IMR-90 (cell line): ENCODE measurements around the gene ARHGAP8. TPM values are rescaled to one million over a fixed set of nuclear protein-coding genes. Genes with fewer than 3 reads are reported as not detected.

Source experiments
- ATAC-seq: fragments of 200-7000 bp; cut with Tn5 transposase; 2 replicates; pipeline ENCODE4 v1.9.1; 2020; ENCODE audit warnings: low read depth, mild to moderate bottlenecking, moderate library complexity
- BruUV-seq: library from RNA; stranded (reverse); fragments of 400-500 nt; replicated peaks from 2 replicates; lab custom pipeline; 2021; lab: Mats Ljungman, UMichigan
- CTCF ChIA-PET: fragments of 300-600 bp; formaldehyde crosslinking; extraction: SDS; loops from one replicate; lab custom pipeline; 2021; ENCODE audit warnings: antibody characterized with exemption; lab: Yijun Ruan, JAX
- POLR2A ChIA-PET: fragments of 300-600 bp; sonication (Branson Sonifier 250); formaldehyde crosslinking; loops from one replicate; lab custom pipeline; 2022; ENCODE audit warnings: antibody characterized with exemption; ENCODE audit not compliant: unreplicated experiment; lab: Charles Lee
- DNase-seq: peaks from one replicate; pipeline ENCODE4 v3.0.0; 2013
- H2AFZ ChIP-seq: replicated peaks from 2 replicates; pipeline ENCODE3; 2013; ENCODE audit warnings: low read length, mild to moderate bottlenecking; ENCODE audit not compliant: poor library complexity
- H2AK5ac ChIP-seq: 2 replicates; pipeline ENCODE4 v1.6.1; 2013; ENCODE audit warnings: low read depth, low read length, inconsistent platforms
- H2AK9ac ChIP-seq: replicated peaks from 2 replicates; pipeline ENCODE3; 2013; ENCODE audit warnings: mild to moderate bottlenecking, low read depth, low read length, moderate library complexity; ENCODE audit not compliant: poor library complexity
- H2BK120ac ChIP-seq: 2 replicates; pipeline ENCODE4 v1.6.1; 2013; ENCODE audit warnings: low read depth, low read length, inconsistent platforms
- H2BK15ac ChIP-seq: 3 replicates; pipeline ENCODE4 v1.6.1; 2013; ENCODE audit warnings: low read depth, low read length, inconsistent platforms
- H2BK20ac ChIP-seq: 2 replicates; pipeline ENCODE4 v1.6.1; 2013; ENCODE audit warnings: low read depth, mild to moderate bottlenecking, inconsistent platforms, low read length, moderate library complexity
- H2BK5ac ChIP-seq: 2 replicates; pipeline ENCODE4 v1.6.1; 2013; ENCODE audit warnings: mild to moderate bottlenecking, low read depth, low read length, inconsistent platforms; ENCODE audit not compliant: poor library complexity, severe bottlenecking
- H3K14ac ChIP-seq: replicated peaks from 2 replicates; pipeline ENCODE4 v1.6.1; 2013; ENCODE audit warnings: low read depth, low read length, inconsistent platforms
- H3K18ac ChIP-seq: 2 replicates; pipeline ENCODE4 v1.6.1; 2013; ENCODE audit warnings: low read depth, low read length, control low read depth
- H3K23ac ChIP-seq: 2 replicates; pipeline ENCODE4 v1.6.1; 2013; ENCODE audit warnings: low read depth, low read length, inconsistent platforms
- H3K27ac ChIP-seq: 2 replicates; pipeline ENCODE4 v1.5.1; 2013; ENCODE audit warnings: mild to moderate bottlenecking, control low read depth, low read length; ENCODE audit not compliant: insufficient read depth
- H3K27me3 ChIP-seq: 2 replicates; pipeline ENCODE4 v1.6.1; 2013; ENCODE audit warnings: low read length; ENCODE audit not compliant: control insufficient read depth, insufficient read depth
- H3K36me3 ChIP-seq: 2 replicates; pipeline ENCODE4 v1.6.1; 2013; ENCODE audit warnings: low read length, mixed read lengths; ENCODE audit not compliant: control insufficient read depth, insufficient read depth
- H3K4ac ChIP-seq: 2 replicates; pipeline ENCODE4 v1.6.1; 2013; ENCODE audit warnings: low read depth, low read length, inconsistent platforms
- H3K4me1 ChIP-seq: 2 replicates; pipeline ENCODE4 v1.6.1; 2013; ENCODE audit warnings: low read length, mixed read lengths; ENCODE audit not compliant: control insufficient read depth, insufficient read depth
- H3K4me2 ChIP-seq: 2 replicates; pipeline ENCODE4 v1.6.1; 2013; ENCODE audit warnings: low read depth, mild to moderate bottlenecking, control low read depth, low read length, moderate library complexity
- H3K4me3 ChIP-seq: 2 replicates; pipeline ENCODE4 v1.5.1; 2013; ENCODE audit warnings: low read depth, mild to moderate bottlenecking, control low read depth, low read length, moderate library complexity; ENCODE audit not compliant: insufficient read depth
- H3K56ac ChIP-seq: 2 replicates; pipeline ENCODE4 v1.6.1; 2013; ENCODE audit warnings: low read length, inconsistent platforms; ENCODE audit not compliant: insufficient read depth; ENCODE audit errors: extremely low read depth
- H3K79me1 ChIP-seq, 2 experiments: 2 replicates each; pipeline ENCODE4 v1.6.1; 2013; ENCODE audit warnings: low read length in 2 of 2, inconsistent platforms in 1 of 2, low read depth in 1 of 2
- H3K9ac ChIP-seq: 2 replicates; pipeline ENCODE4 v1.6.1; 2013; ENCODE audit warnings: low read depth, low read length, control low read depth
- H3K9me1 ChIP-seq: 2 replicates; pipeline ENCODE4 v1.6.1; 2013; ENCODE audit warnings: low read length, inconsistent platforms; ENCODE audit not compliant: insufficient read depth
- H3K9me3 ChIP-seq: 2 replicates; pipeline ENCODE4 v1.6.1; 2013; ENCODE audit warnings: low read length; ENCODE audit not compliant: control insufficient read depth, insufficient read depth
- H4K20me1 ChIP-seq: 2 replicates; pipeline ENCODE4 v1.6.1; 2013; ENCODE audit warnings: low read length, inconsistent platforms; ENCODE audit not compliant: insufficient read depth
- H4K5ac ChIP-seq: 2 replicates; pipeline ENCODE4 v1.6.1; 2013; ENCODE audit warnings: mild to moderate bottlenecking, low read depth, low read length, control low read depth
- H4K8ac ChIP-seq, 2 experiments: 2 replicates each; pipeline ENCODE4 v1.6.1; 2013; ENCODE audit warnings: low read depth in 2 of 2, low read length in 2 of 2, control low read depth in 1 of 2, inconsistent platforms in 1 of 2
- H4K91ac ChIP-seq: 2 replicates; pipeline ENCODE4 v1.6.1; 2013; ENCODE audit warnings: low read depth, low read length, inconsistent platforms; ENCODE audit not compliant: insufficient read depth
- BHLHE40 ChIP-seq: fragments of 150-350 bp; IDR thresholded peaks from 2 replicates; pipeline ENCODE4 v1.6.1; 2016; ENCODE audit warnings: mild to moderate bottlenecking, low read depth, low read length
- CEBPB ChIP-seq: IDR thresholded peaks from 2 replicates; pipeline ENCODE4 v1.6.1; 2012; ENCODE audit warnings: low read depth, low read length, improper control_type of control experiment
- CHD1 ChIP-seq: IDR thresholded peaks from 2 replicates; pipeline ENCODE4 v1.6.1; 2012; ENCODE audit warnings: low read depth, low read length, improper control_type of control experiment
- MAFK ChIP-seq: IDR thresholded peaks from 2 replicates; pipeline ENCODE4 v1.6.1; 2012; ENCODE audit warnings: low read depth, low read length, improper control_type of control experiment
- MAZ ChIP-seq: IDR thresholded peaks from 2 replicates; pipeline ENCODE4 v1.6.1; 2012; ENCODE audit warnings: low read depth, mild to moderate bottlenecking, low read length, improper control_type of control experiment, moderate library complexity, borderline replicate concordance
- NFE2L2 ChIP-seq: fragments of 150-350 bp; IDR thresholded peaks from 2 replicates; pipeline ENCODE4 v1.6.1; 2016; ENCODE audit warnings: low read depth, mild to moderate bottlenecking, low read length
- POLR2A ChIP-seq: IDR thresholded peaks from 2 replicates; pipeline ENCODE4 v1.6.1; 2012; ENCODE audit warnings: mild to moderate bottlenecking, low read depth, low read length
- RAD21 ChIP-seq: IDR thresholded peaks from 2 replicates; pipeline ENCODE4 v1.6.1; 2012; ENCODE audit warnings: low read length, improper control_type of control experiment
- RCOR1 ChIP-seq: IDR thresholded peaks from 2 replicates; pipeline ENCODE4 v1.6.1; 2012; ENCODE audit warnings: mild to moderate bottlenecking, low read length, improper control_type of control experiment; ENCODE audit not compliant: insufficient replicate concordance
- RFX5 ChIP-seq: IDR thresholded peaks from 2 replicates; pipeline ENCODE4 v1.8.0; 2012; ENCODE audit warnings: low read depth, mild to moderate bottlenecking, low read length, moderate library complexity
- SMC3 ChIP-seq: fragments of 150-350 bp; IDR thresholded peaks from 2 replicates; pipeline ENCODE4 v1.6.1; 2016; ENCODE audit warnings: low read depth, mild to moderate bottlenecking, antibody characterized with exemption, low read length, moderate library complexity
- WGBS, 2 experiments: methylation state at CpG; one replicate each; pipeline versions ENCODE4 v1.1.5 to v1.1.7; 2013; ENCODE audit warnings: missing lambda C conversion rate in 2 of 2; ENCODE audit not compliant: insufficient read length in 1 of 2; ENCODE audit errors: extremely low coverage in 2 of 2; 5-methylcytosine and 5-hydroxymethylcytosine counted together
- dilution Hi-C: fragments of 300-500 bp; cut with HindIII; formaldehyde crosslinking; loops from one replicate; pipeline ENCODE4 v1.14.3; 2018; ENCODE audit warnings: low sequenced_read_pairs; ENCODE audit not compliant: unreplicated experiment
- in situ Hi-C: fragments of 300-500 bp; cut with MboI; formaldehyde crosslinking; loops from 3 replicates; pipeline ENCODE4 v1.14.3; 2019; ENCODE audit warnings: low sequenced_read_pairs, inconsistent platforms, mixed read lengths
- intact Hi-C: fragments of 100-400 bp; cut with micrococcal nuclease; formaldehyde crosslinking; loops from 2 replicates; pipeline ENCODE4 v1.10.0; 2022
- polyA plus RNA-seq, 3 experiments: library from polyadenylated mRNA; depleted of rRNA; stranded (reverse); fragments of >200 nt; gene quantifications; 2 replicates each; pipeline ENCODE4 v1.2.3, GENCODE V29; 2012; ENCODE audit warnings: low replicate concordance in 1 of 3
- total RNA-seq: library from RNA; depleted of rRNA; stranded (reverse); fragments of >200 nt; gene quantifications from 2 replicates; pipeline ENCODE4 v1.2.3, GENCODE V29; 2012
- TF ChIP-seq, protein P1 (sequence below): conservative IDR thresholded peaks from 2 replicates; pipeline ENCODE4 v1.5.1; 2012; ENCODE audit warnings: mild to moderate bottlenecking, low read depth, low read length, improper control_type of control experiment
- TF ChIP-seq, protein P2 (sequence below): fragments of 150-350 bp; IDR thresholded peaks from 2 replicates; pipeline ENCODE4 v1.6.1; 2016; ENCODE audit warnings: low read depth, mild to moderate bottlenecking, low read length, moderate library complexity, borderline replicate concordance
- TF ChIP-seq, protein P3 (sequence below): fragments of 150-350 bp; IDR thresholded peaks from 2 replicates; pipeline ENCODE4 v1.6.1; 2017; ENCODE audit warnings: mild to moderate bottlenecking, antibody characterized with exemption, low read length, low read depth

ARHGAP8 gene
- total and polyA plus RNA-seq, 2 of the 4 experiments (the other 2 are of a cell fraction): 0.18 to 0.21 TPM

DNA sequence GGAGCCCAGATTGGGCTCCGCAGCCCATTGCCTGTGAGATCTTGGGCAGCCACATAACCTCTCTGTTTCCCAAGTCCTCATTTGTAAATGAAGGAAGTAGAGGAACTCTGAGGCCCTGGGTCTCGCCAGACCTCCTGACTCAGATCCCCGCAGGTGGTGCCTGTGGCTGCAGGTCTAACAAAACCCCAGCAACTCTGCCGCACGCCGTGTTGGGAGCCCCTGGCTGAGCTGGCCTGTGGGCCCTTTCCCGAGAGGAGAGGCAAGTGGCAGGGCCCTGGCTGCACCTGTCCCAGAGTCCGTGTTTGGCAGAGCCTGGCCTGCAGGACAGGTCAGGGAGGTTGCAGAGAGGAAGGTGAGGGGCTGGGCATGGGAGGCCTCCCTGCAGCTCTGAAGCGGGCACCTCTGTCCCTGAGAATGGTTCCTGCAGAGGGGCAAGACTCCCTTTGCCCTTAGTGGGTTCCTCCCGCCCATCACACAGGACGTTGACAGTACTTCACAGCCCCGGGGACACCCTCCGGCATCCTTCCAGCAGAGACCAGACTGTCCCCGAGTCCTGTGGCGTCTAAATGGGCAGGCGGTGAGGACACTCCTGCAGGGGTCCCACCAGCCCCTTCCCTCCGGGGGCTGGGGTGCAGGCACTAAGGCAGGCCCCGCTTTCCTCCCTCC lies 67.7 kb downstream of the ARHGAP8 start:
- Histone ChIP-seq H2AK5ac (no peak overlapping the region), H4K20me1 (no peaks in the 10 kb centered on the region), H3K4me3 (no peak overlapping the region), H4K91ac (no peak overlapping the region), H4K8ac (no peak overlapping the region), H2BK15ac (no peak overlapping the region), H3K27me3 (peaks cover 24% of the 10 kb centered on the region), H2BK5ac (no peak overlapping the region), H2BK20ac (no peak overlapping the region), H3K56ac (no peak overlapping the region), H3K9me1 (no peaks in the 10 kb centered on the region), H3K4me1 (no peaks in the 10 kb centered on the region), H3K79me1 (no peaks in the 10 kb centered on the region), H3K4me2 (no peak overlapping the region), H3K36me3 (no peaks in the 10 kb centered on the region), H3K9ac (no peak overlapping the region), H3K27ac (no peak overlapping the region), H3K4ac (no peak overlapping the region), H3K14ac (no peak overlapping the region), H3K9me3 (no peaks in the 10 kb centered on the region), H2BK120ac (no peak overlapping the region), H3K23ac (no peak overlapping the region), H2AK9ac (peak overlapping the region; percentile 42), H3K18ac (no peak overlapping the region), H4K5ac (no peak overlapping the region), H2AFZ (no peak overlapping the region)
- no peak for ATAC-seq
- TF ChIP-seq MAZ: no peak
- no peak for TF ChIP-seq CEBPB
- no peak for TF ChIP-seq BHLHE40
- no peak for TF ChIP-seq MAFK
- TF ChIP-seq, protein P1, sequence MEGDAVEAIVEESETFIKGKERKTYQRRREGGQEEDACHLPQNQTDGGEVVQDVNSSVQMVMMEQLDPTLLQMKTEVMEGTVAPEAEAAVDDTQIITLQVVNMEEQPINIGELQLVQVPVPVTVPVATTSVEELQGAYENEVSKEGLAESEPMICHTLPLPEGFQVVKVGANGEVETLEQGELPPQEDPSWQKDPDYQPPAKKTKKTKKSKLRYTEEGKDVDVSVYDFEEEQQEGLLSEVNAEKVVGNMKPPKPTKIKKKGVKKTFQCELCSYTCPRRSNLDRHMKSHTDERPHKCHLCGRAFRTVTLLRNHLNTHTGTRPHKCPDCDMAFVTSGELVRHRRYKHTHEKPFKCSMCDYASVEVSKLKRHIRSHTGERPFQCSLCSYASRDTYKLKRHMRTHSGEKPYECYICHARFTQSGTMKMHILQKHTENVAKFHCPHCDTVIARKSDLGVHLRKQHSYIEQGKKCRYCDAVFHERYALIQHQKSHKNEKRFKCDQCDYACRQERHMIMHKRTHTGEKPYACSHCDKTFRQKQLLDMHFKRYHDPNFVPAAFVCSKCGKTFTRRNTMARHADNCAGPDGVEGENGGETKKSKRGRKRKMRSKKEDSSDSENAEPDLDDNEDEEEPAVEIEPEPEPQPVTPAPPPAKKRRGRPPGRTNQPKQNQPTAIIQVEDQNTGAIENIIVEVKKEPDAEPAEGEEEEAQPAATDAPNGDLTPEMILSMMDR: no peak
- no peak for TF ChIP-seq RCOR1
- TF ChIP-seq, protein P2, sequence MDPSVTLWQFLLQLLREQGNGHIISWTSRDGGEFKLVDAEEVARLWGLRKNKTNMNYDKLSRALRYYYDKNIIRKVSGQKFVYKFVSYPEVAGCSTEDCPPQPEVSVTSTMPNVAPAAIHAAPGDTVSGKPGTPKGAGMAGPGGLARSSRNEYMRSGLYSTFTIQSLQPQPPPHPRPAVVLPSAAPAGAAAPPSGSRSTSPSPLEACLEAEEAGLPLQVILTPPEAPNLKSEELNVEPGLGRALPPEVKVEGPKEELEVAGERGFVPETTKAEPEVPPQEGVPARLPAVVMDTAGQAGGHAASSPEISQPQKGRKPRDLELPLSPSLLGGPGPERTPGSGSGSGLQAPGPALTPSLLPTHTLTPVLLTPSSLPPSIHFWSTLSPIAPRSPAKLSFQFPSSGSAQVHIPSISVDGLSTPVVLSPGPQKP: no peak
- no peak for TF ChIP-seq NFE2L2
- TF ChIP-seq RFX5: no peak
- TF ChIP-seq RAD21: no peak
- TF ChIP-seq SMC3: no peak
- TF ChIP-seq, protein P3, sequence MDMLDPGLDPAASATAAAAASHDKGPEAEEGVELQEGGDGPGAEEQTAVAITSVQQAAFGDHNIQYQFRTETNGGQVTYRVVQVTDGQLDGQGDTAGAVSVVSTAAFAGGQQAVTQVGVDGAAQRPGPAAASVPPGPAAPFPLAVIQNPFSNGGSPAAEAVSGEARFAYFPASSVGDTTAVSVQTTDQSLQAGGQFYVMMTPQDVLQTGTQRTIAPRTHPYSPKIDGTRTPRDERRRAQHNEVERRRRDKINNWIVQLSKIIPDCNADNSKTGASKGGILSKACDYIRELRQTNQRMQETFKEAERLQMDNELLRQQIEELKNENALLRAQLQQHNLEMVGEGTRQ: no peak
- TF ChIP-seq POLR2A: no peak
- TF ChIP-seq CHD1: no peak
- in situ Hi-C loops (loop anchor here (10.0 kb wide), 2 partner anchors 65 to 275 kb away; no protein-coding TSS in a partner anchor), intact Hi-C loops (loop anchor here (1.0 kb wide), 1 partner anchor 276 kb away; no protein-coding TSS in a partner anchor), dilution Hi-C loops (no loop called here)
- POLR2A ChIA-PET: no interaction called here
- CTCF ChIA-PET: no interaction called here
- no TSS peak for BruUV-seq
- 53% methylated on average over 5 of the region's 18 CpGs; no CpG with 5 or more reads in 1 of the 2 experiments for WGBS, 2 experiments
- no peak for DNase-seq
